DMS 273 (cell line): ENCODE data around the gene HS3ST3A1.

ENCODE experiments used
- DNase-seq: peaks from one replicate; lab custom pipeline; 2025; ENCODE audit not compliant: unreplicated experiment; lab: John Stamatoyannopoulos, UW

HS3ST3A1 gene

GRCh38 chr17:13598353-13599167, 3.2 kb downstream of the HS3ST3A1 start:
- DNase-seq, result no peak

GRCh38 chr17:13597723-13598347, 3.9 kb downstream of the HS3ST3A1 start:
- peak; percentile 59 for DNase-seq

DNA sequence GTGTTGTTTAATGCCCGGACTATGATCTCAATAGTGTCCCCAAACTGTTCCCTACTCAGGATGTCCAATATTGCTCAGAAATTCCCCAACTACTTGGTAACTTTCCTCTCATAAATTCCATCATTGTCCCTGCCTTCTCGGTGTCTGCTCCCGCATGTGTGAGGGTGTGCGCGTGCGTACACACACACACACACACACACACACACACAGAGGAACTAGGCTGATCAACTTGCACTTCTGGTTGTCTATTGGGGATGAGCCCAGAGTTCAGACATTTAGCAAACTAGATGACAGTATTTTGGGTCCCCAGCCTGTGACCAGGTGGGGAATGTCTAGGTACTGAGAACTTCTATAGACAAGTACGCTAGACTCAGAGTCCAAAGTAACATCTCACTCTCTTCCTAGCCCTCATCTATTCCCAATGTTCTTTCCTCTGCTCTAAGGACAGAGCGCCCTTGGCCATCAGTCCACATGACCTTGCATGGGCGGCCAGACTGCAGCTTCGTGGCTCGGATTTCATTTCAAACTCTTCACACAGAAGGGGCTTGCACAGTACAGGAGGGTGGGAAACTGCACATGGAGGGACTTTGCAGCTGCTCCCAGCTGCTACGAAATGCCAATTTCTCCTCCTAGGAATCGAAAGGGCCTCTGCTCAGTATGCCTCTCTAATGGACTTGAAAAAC, 5.3 kb downstream of the HS3ST3A1 start:
- no peak for DNase-seq

DNA sequence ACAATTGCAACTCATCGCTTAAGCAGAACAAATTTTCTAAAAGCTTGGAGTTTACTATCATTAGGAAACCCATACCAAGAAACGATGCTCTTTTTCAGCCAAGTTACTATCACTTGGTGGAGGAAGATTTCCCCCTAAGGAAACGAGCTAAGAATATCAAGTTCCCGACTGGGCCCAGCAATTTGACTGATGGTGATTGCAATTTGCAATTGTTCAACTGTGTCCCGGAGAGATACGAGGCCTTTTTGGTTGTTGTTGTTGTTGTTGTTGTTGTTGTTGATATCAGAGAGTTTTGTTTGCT, 6.2 kb downstream of the HS3ST3A1 start:
- no peak for DNase-seq

DNA sequence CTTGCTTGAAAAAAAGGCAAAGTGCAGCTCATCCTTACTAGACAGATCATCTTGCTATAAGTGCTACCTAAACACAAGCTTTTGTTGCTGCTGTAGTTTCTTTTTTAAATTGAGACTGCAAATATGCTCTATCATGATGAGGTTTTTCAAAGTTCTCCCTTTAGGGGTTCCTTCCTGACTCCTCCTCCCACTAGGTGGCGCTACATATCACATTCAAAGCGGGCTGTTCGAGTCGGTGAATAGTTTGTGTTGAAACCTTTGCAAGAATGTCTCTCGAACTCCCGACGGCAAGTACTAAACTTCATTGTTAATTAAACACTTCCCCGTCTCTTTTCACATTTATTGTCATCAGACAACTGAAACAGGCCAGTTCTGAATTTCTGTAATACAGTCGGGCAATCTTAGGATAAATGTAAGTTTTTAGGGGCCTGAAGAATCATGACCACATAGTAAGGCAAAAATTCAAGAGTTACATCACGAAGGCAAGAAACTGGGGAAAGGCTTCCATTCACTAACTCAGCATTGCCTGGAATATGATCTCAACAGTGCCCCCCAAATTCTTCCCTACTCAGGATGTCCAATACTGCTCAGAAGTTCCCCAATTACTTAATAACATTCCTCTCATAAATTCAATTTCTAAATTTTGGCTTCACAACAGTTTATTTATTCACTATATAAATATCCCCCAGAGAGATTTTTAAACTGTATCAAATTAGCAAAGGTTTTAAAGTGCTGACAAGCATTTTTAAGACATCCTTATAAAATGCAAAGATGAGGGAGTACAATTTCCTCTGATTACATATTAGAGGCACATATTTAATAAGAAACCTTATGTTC, 6.7 kb downstream of the HS3ST3A1 start:
- peak; percentile 81 for DNase-seq

DNA sequence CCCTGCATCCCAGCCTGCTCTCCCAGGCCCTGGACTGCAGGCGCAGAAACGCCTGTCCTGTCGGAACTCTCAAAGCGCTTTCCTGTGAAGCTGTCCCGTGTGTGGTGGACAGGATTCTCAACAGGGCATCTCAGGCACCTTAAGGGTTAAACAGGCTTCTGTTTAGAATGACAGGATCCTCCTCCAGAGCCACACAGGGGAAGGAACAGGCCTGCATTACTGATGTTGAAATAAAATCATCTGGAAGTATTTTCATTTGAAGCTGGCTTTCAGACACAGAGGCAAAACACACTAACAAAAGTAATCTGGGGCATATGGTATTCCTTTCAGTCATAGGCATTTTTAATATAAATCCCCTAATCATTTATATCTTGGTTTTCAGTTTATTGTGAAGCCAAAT, 7.4 kb downstream of the HS3ST3A1 start:
- DNase-seq, result no peak

GRCh38 chr17:13593757-13594156, 8.0 kb downstream of the HS3ST3A1 start:
- no peak for DNase-seq

GRCh38 chr17:13593021-13593751, 8.5 kb downstream of the HS3ST3A1 start:
- DNase-seq, result no peak

DNA sequence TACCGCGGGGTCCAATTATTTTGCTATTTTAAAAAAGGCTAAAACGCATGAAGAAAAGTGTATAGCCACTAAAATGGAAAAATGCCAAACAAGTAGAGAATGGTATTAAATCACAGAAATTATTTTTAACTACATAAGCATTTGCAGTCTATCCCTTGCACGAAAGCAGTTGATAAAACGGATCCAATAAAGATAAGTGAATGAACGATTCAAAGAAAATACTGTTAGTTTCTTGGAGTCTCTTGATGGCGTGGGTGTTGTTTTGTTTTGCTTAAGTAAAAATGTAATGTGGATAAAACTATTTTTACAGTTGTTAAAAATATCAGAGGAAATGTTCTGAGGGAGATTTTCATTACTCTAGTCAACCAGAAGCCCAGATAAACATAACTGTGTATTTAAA, 9.3 kb downstream of the HS3ST3A1 start:
- no peak for DNase-seq

- DNase-seq, result no peak
Observed at GRCh38 chr17:13590441-13590840, 11.3 kb downstream of the HS3ST3A1 start.

DNA sequence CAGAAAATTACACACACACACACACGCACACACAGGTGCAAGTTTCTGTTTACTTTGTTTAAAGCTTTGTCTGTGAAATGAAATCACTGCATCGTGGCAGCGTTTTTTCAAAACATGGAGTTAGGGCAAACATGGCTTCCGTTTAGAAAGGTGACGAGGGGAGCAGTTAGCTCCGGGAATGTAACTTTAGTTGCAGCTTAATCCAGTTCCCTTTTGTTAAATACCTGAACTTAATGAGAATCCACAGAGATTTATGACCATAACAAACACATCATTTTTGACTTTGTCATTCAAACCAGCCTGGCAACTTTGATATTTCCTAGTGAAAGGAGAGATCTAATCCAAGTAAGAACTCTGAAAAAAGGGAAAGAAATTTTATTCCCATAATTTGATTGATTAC, 12.1 kb downstream of the HS3ST3A1 start:
- DNase-seq, result no peak

GRCh38 chr17:13587487-13588338, 14.0 kb downstream of the HS3ST3A1 start:
- no peak for DNase-seq

DNA sequence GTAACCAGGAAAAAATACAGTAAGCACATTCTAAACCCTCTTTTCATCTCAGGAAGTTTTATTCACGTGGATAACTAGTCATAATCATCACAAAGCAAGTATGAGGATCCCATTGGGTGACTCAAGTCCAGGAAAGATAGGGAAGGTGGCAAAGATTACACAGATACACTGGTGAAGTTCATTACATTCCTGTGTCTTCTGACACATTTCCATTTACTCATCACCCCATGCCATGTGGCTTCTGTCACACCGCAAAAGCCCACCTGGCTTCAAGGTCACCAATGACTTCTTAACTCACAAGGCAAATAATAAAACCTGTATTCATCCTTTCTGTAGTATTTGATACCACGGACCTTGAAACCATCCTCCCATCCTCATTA, 17.0 kb downstream of the HS3ST3A1 start:
- no peak for DNase-seq

DNA sequence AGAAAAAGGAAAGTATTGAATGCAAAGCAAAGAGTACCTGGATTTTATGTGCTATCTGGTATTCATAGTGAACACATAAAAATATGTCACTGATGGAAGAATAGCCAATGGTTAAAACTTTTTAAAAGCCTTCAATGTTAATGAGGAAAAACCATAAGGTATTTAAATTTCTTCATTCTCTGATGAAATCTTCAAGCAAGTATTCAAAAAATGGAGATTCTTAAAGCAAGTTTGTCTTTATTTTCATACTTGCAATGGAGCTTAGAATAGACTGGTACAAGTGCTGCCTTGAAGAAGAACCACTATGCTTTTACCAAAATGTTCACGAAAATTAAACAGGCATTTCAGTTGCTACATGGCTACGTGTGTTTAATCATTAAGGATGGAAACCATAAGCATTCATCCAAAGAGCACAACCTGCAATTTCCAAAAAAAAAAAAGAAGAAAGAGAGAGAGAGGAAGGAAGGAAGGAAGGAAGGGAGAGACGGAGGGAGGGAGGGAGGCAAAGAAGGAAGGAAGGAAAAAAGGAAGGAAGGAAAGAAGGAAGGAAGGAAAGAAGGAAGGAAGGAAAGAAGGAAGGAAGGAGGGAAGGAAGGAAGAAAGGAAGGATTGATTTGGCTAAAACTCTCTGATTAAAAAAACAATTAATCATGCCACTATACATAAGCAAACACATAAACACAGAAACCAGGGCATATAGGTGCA, 17.6 kb downstream of the HS3ST3A1 start:
- no peak for DNase-seq

DNA sequence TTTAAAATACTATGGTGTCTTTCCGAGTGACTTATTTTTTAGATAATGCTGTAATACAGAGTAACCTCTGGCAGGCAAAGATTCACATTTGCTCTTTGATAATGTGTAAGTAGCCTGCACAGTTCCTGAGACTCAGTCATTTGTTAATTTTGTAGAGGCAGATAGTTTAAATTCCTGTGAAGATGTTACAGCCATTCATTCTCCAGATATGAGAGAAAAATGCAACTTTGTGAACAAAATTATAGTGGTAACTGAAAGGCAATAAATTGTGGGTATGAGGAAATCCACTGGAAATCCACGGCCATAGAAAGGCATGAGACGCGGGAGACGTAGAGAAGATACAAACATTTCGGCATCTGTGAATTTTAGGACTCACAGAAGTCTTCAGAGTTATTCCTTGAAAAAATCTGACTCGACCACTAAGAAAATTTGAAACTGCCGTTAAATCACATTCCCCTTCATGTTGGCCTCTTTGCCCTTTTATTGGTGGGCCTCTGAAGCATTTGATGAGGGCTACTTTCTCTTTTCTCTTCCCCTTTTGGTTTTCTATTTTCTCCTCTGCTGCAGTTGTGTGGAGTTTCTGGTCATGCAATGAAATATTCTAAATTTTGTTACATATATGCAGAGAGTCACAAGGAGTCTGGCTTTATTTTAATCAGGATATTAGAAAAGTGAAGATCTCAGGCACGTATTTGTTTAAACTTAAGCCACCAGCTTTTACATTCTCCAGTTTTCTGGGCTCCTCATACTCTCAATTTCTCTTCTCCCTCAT, 18.8 kb downstream of the HS3ST3A1 start:
- DNase-seq, result no peak

DNA sequence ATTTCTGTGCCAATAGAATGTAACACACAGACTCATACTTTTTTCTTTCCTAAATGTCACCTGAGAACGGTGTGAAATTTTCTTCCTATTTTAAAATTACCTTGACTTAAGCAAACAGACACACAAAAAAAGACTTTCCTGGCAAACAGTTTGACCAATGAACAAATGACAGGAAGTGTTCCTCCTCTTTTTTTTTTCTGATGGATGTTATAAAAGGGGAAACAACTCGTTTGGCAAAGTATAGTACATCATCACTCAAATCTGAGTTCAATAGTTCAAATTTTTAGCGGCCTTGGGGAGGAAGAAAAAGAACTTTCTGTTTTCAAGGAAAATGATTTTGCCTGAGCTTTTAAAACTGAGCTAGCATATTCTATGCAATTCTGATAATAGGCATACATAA, 19.8 kb downstream of the HS3ST3A1 start:
- no peak for DNase-seq

DNA sequence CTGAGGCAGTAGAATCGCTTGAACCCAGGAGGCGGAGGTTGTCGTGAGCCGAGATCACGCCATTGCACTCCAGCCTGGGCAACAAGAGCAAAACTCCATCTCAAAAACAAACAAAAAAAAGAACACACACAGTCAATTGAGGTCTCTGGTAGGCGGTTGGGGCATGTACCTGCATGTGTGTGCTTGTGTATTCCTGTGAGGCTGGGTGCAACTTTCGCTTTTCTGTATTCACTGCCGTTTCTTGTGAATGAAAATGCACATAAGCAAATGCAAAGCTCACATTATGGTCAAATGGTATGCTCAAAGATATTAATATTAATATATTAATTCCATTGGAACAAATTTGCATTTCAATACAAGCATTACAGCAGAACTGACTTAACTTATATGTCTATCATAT, 20.9 kb downstream of the HS3ST3A1 start:
- no peak for DNase-seq

GRCh38 chr17:13576661-13577526, 24.8 kb downstream of the HS3ST3A1 start:
- peak; percentile 13 for DNase-seq
